Sigmoid colon (tissue), 3 donors: Measurements from ENCODE around the gene SMARCD1.

Experiments used
- POLR2A ChIP-seq, 2 donors: fragments of 450-650 bp; IDR thresholded peaks; one replicate each; pipeline ENCODE4 v1.6.1; 2016; ENCODE audit warnings: antibody characterized with exemption in 2 of 2, mild to moderate bottlenecking in 2 of 2, moderate library complexity in 2 of 2
- TF ChIP-seq, protein P1 (sequence below), 4 experiments: fragments of 450-650 bp in 3 of 4; fragments of 200-600 bp in 1 of 4; IDR thresholded peaks; one replicate each; pipeline ENCODE4 v1.5.1; 2016 to 2019; ENCODE audit warnings: antibody characterized with exemption in 4 of 4, mild to moderate bottlenecking in 3 of 4, moderate library complexity in 2 of 4

DNA sequence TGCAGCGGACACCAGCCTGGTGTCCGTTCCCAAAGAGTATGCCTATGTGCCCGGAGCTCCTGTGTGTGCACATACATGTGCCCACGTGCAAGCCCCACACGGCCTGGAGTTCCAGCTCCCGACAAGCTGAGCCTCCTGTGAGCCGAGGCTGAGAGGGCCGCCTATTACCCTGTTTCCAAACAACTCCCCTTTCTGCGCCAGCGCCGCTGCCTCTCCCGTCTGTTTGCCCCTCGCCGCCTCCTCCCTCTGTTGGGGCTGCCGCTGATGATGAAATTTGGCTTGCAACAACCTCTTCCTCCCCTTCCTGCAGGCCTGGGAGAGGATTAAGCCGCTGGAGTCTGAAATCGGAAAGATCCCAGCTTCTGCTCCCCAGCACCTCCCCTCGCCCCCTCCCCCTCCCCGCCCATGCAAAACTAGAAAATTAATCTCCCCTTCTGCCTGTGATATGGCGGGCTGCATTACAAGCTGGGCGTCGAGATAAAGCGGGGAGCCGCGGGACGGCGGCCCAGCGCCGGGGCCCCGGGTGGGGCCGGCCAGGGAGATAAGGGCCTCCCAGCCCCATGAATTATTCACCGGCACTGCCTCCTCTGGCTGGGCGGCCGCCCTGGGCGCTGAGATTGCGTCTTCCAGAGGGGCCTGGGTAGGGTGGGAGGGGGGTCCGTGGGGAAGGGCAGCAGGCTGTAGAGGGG is 34.6 kb upstream of the SMARCD1 start:
- TF ChIP-seq, protein P1, sequence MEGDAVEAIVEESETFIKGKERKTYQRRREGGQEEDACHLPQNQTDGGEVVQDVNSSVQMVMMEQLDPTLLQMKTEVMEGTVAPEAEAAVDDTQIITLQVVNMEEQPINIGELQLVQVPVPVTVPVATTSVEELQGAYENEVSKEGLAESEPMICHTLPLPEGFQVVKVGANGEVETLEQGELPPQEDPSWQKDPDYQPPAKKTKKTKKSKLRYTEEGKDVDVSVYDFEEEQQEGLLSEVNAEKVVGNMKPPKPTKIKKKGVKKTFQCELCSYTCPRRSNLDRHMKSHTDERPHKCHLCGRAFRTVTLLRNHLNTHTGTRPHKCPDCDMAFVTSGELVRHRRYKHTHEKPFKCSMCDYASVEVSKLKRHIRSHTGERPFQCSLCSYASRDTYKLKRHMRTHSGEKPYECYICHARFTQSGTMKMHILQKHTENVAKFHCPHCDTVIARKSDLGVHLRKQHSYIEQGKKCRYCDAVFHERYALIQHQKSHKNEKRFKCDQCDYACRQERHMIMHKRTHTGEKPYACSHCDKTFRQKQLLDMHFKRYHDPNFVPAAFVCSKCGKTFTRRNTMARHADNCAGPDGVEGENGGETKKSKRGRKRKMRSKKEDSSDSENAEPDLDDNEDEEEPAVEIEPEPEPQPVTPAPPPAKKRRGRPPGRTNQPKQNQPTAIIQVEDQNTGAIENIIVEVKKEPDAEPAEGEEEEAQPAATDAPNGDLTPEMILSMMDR (IDR thresholded peaks at IDR 0.05) = no peak
- TF ChIP-seq POLR2A (IDR thresholded peaks at IDR 0.05) = no peak
